ENCODE results near the gene NLRP3.
"Not testable (repeated sequence)": the region's sequence is repeated elsewhere in the genome, so short reads cannot be mapped to it uniquely, and the experiment has no call there.

Gene NLRP3

GRCh38 chr1:247441606-247442005 lies 25.6 kb downstream of the NLRP3 start:
- no peak for DNase-seq

- DNase-seq: no peak
Measured at GRCh38 chr1:247442164-247442563, 26.2 kb downstream of the NLRP3 start.

- no peak for DNase-seq
Measured at GRCh38 chr1:247443641-247444040, 27.7 kb downstream of the NLRP3 start.

- DNase-seq: no peak
Measured at GRCh38 chr1:247444571-247444970, 28.6 kb downstream of the NLRP3 start.

GRCh38 chr1:247445526-247446356 lies 29.8 kb downstream of the NLRP3 start:
- no peak for DNase-seq

GRCh38 chr1:247447162-247447909 lies 31.4 kb downstream of the NLRP3 start:
- DNase-seq: no peak

GRCh38 chr1:247448107-247448791 lies 32.3 kb downstream of the NLRP3 start:
- DNase-seq: no peak

GRCh38 chr1:247451388-247452010 lies 35.5 kb downstream of the NLRP3 start:
- no peak for DNase-seq

- DNase-seq: no peak
Measured at GRCh38 chr1:247452447-247453039, 36.6 kb downstream of the NLRP3 start.

GRCh38 chr1:247453245-247453644 lies 37.3 kb downstream of the NLRP3 start:
- DNase-seq: no peak

- DNase-seq: no peak
Measured at GRCh38 chr1:247453997-247454396, 38.0 kb downstream of the NLRP3 start.

- DNase-seq: no peak
Measured at GRCh38 chr1:247456021-247456420, 40.0 kb downstream of the NLRP3 start.

- DNase-seq: no peak
Measured at GRCh38 chr1:247456914-247457639, 41.1 kb downstream of the NLRP3 start.

GRCh38 chr1:247459507-247459906 lies 43.5 kb downstream of the NLRP3 start:
- DNase-seq: no peak

GRCh38 chr1:247465796-247466195 lies 49.8 kb downstream of the NLRP3 start:
- no peak for DNase-seq

GRCh38 chr1:247467129-247467528 lies 51.2 kb downstream of the NLRP3 start:
- no peak for DNase-seq

GRCh38 chr1:247468481-247469140 lies 52.6 kb downstream of the NLRP3 start:
- no peak for DNase-seq

GRCh38 chr1:247469141-247469535 lies 53.2 kb downstream of the NLRP3 start:
- DNase-seq: no peak

- not testable (repeated sequence) for DNase-seq
Measured at GRCh38 chr1:247470942-247471429, 55.0 kb downstream of the NLRP3 start.

GRCh38 chr1:247471445-247472016 lies 55.6 kb downstream of the NLRP3 start:
- no peak for DNase-seq

GRCh38 chr1:247472035-247472434 lies 56.1 kb downstream of the NLRP3 start:
- DNase-seq: no peak

All from DMS 273 treated with DMSO at 0.1 percent for 48 hours (cell line).